Epithelial cell of esophagus (primary cell): ENCODE measurements around the gene DNAJB12.
"Not testable (repeated sequence)": the region's sequence is repeated elsewhere in the genome, so short reads cannot be mapped to it uniquely, and the experiment has no call there.

Experiments used
- DNase-seq: peaks from one replicate; pipeline ENCODE4 v3.0.0; 2010; ENCODE audit warnings: low read depth
- H3K4me3 ChIP-seq: 2 replicates; pipeline ENCODE4 v1.5.1; 2011; ENCODE audit warnings: mild to moderate bottlenecking, low read length, control low read depth
- CTCF ChIP-seq: IDR thresholded peaks from 2 replicates; pipeline ENCODE4 v1.5.1; 2011; ENCODE audit warnings: low read depth, mild to moderate bottlenecking, low read length, control low read depth, inconsistent platforms; ENCODE audit not compliant: insufficient read depth; ENCODE audit errors: missing control alignments

Gene DNAJB12

GRCh38 chr10:72308320-72308987, 46.3 kb downstream of the DNAJB12 start:
- DNase-seq, result peak; percentile 80
- no peak overlapping the region for H3K4me3 ChIP-seq
- TF ChIP-seq CTCF, result no peak

DNA sequence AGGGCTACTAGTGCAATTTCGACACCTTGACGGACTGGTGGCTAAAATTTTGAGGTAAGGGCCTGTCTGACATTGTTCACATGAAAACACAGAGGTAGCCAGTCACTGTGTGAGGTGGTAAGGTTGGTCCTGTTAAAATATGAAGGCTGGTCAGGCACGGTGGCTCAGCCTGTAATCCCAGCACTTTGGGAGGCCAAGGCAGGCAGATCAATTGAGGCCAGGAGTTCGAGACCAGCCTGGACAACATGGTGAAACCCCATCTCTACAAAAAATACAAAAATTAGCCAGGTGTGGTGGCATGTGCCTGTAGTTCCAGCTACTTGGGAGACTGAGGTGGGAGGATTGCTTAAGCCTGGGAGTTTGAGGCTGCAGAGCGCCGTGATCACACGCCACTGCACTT, 47.0 kb downstream of the DNAJB12 start:
- not testable (repeated sequence) for DNase-seq, H3K4me3 ChIP-seq

- no peak for TF ChIP-seq CTCF
- DNase-seq, result no peak
- H3K4me3 ChIP-seq, result no peak overlapping the region
Measured at GRCh38 chr10:72306215-72306760, 48.4 kb downstream of the DNAJB12 start.

DNA sequence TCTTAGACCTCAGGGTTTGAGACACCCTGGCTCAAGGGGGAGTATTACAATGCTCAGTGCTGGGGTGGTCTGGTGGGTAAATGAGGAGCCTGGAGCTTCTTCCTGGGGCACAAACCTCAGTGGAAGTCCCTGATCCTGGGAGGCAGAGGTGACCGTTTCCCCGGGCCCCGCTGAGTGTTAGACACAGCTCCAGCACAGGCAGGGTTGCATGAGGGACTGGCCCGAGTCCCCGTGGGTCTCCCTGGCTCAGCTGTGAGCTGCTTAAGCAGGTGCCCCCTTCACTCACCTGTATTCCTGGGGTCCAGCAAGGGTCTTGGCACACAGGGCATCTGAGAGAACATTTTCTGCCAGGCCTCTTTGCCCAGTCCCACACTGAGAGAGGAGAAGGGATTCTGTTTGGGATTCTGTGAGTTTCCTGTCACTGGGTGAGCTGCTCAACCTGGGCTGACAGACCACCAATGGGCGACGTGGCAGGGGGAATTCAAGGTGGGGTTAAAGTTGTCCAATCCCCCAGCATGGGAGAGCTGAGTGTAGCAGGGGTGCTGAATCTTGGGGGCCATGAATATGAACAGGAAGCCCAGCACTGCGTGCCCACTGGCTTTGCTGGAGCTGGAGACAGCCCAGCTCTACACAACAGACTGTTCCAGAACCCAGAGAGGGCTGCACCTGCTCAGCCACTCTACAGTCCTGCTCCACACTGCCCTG, 51.1 kb downstream of the DNAJB12 start:
- TF ChIP-seq CTCF, result no peak
- DNase-seq, result no peak
- no peak overlapping the region for H3K4me3 ChIP-seq

DNA sequence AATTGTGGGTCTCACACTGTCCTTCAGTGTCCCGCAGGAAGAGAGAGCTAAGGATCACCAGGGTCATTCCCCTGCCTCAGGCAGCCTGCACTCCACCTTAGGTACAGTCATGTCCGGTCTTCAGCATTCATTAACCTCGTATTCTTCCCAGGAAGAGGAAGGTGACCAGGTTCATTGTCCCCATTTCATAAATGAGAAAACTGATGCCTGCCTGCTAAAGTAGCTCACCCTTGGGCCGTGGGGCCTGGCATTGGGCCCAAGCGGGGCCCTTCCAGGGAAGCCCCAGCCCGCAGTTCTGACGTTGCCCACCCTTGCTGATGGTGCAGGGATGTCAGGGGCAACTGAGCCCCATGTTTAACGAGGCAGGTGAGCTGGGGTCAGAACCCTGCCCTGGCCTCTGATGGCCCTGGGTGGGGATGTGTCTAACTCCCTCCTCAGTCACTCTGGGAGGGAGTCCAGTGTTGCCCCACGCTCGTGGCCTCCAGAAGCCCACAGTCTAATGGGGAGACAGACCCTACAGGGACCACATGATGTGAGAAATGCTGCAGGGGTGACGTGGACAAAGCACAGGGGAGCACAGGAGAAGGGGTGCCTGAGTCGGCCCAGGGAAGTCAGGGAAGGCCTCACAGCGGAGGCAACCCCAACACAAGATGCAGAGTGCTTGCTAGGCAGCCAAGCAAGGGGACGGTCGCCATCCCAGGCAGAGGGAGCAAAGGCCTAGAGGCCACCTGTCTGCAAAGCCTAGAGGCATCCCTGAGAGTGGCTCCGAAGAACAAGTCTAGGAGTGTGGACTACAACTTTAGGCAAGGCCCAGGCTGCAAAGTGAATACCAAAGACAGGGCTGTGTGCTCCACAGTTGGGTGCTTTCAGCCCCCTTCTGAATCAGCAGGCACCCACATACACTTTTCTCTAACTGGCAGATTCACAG, 55.9 kb downstream of the DNAJB12 start:
- no peak for TF ChIP-seq CTCF
- DNase-seq, result no peak
- H3K4me3 ChIP-seq, result no peak overlapping the region

DNA sequence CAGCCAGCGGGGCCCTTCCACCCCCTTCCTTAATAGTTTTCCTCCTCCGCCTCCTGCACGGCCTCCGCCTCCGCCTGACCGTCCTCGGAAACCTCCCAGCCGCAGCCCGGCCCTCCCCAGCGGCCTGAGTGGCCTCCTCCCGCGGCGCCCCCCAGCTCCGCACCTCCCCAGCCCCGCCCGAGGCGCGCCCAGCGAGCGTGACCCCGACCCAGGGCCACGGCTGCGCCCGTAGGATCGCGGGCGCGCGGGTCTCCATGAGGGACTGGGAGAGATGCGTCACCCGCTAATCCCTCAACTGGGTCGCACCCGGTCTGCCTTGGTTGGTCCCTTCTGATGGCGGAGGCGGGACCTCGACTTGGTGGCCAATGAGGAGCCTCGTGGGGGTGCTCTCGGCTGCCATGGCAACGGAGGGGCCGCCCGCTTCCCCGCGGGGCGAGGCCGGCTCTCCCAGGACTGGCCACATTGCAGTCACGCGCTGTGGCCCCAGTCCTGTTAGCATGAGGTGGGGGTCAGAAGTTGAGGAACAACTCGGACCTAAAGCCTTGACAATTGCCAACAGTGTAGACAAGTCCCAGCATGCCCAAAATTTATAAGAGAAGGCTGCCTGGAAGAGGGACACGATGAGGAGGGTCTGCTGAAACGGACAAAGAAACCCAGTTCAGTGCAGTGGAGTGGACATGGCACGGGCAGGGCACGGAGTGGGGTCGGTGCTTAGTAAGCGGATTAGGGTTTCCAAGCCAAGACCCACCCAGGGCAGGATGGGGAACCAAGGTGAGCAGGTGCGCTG, 56.7 kb downstream of the DNAJB12 start:
- peak; percentile 94 for DNase-seq
- H3K4me3 ChIP-seq, result peak overlapping the region; percentile 52
- no peak for TF ChIP-seq CTCF
